Sigmoid colon (tissue), 7 donors: ENCODE data around the gene USP7. TPM values are rescaled to one million over a fixed set of nuclear protein-coding genes. Genes with fewer than 3 reads are reported as not detected.
"Not testable (repeated sequence)": the region's sequence is repeated elsewhere in the genome, so short reads cannot be mapped to it uniquely, and the experiment has no call there.

Experiments
- DNase-seq: peaks from one replicate; pipeline ENCODE4 v3.0.0-alpha.2; 2019
- H3K27ac ChIP-seq, 4 donors: fragments of 200-600 bp; sonication (generic); one replicate each; pipeline ENCODE4 v1.5.1; 2016 to 2019; ENCODE audit warnings: mild to moderate bottlenecking in 1 of 4
- H3K27me3 ChIP-seq, 3 donors: fragments of 200-600 bp; sonication (generic); one replicate each; pipeline ENCODE4 v1.5.1; 2019; ENCODE audit warnings: mild to moderate bottlenecking in 1 of 3
- H3K36me3 ChIP-seq, 4 donors: fragments of 200-600 bp; sonication (generic); one replicate each; pipeline ENCODE4 v1.5.1; 2016 to 2019
- H3K4me1 ChIP-seq, 4 donors: fragments of 200-600 bp; sonication (generic); one replicate each; pipeline ENCODE4 v1.5.1; 2017 to 2019
- H3K4me3 ChIP-seq, 4 donors: fragments of 200-600 bp; sonication (generic); one replicate each; pipeline ENCODE4 v1.5.1; 2017 to 2019; ENCODE audit warnings: mild to moderate bottlenecking in 2 of 4, moderate library complexity in 1 of 4
- H3K9me3 ChIP-seq, 4 donors: fragments of 200-600 bp in 3 of 4; sonication (generic) in 3 of 4; one replicate each; pipeline versions ENCODE4 v1.5.1 to v1.6.1; 2013 to 2019
- EP300 ChIP-seq, 4 donors: sonication (generic); formaldehyde crosslinking; IDR thresholded peaks; one replicate each; pipeline ENCODE4 v1.6.1; 2017; ENCODE audit warnings: antibody characterized with exemption in 4 of 4
- POLR2A ChIP-seq, 2 donors: fragments of 450-650 bp; IDR thresholded peaks; one replicate each; pipeline ENCODE4 v1.6.1; 2016; ENCODE audit warnings: antibody characterized with exemption in 2 of 2, mild to moderate bottlenecking in 2 of 2, moderate library complexity in 2 of 2
- POLR2AphosphoS5 ChIP-seq, 4 donors: sonication (generic); formaldehyde crosslinking; IDR thresholded peaks; one replicate each; pipeline ENCODE4 v1.6.1; 2017; ENCODE audit warnings: antibody characterized with exemption in 4 of 4
- WGBS, 2 donors: extraction: QIAGEN DNeasy Blood & Tissue Kit; methylation state at CpG; one replicate each; pipeline ENCODE4 v1.1.7; 2013; 5-methylcytosine and 5-hydroxymethylcytosine counted together
- intact Hi-C: fragments of 100-400 bp; cut with DNase I; formaldehyde crosslinking; loops from one replicate; pipeline ENCODE4 v1.15.1; 2023
- polyA plus RNA-seq, 3 donors: library from polyadenylated mRNA; stranded (reverse); fragments of 200-250 nt; gene quantifications; one replicate each; pipeline ENCODE4 v1.2.3, GENCODE V29; 2013
- total RNA-seq, 4 donors: library from RNA; depleted of rRNA; stranded (reverse); fragments of >200 nt; gene quantifications; one replicate each; pipeline ENCODE4 v1.1.0, GENCODE V29; 2016
- TF ChIP-seq, protein P1 (sequence below), 4 experiments: fragments of 450-650 bp in 3 of 4; fragments of 200-600 bp in 1 of 4; IDR thresholded peaks; one replicate each; pipeline ENCODE4 v1.5.1; 2016 to 2019; ENCODE audit warnings: antibody characterized with exemption in 4 of 4, mild to moderate bottlenecking in 3 of 4, moderate library complexity in 2 of 4
- donor health status: healthy with polysubstance abuse.
- donor health status: Bipolar disorder and iron deficiency.
- donor health status: healthy.

The USP7 gene
- total and polyA plus RNA-seq, 7 donors = 28.8 to 84.5 (median 64.9) TPM

DNA sequence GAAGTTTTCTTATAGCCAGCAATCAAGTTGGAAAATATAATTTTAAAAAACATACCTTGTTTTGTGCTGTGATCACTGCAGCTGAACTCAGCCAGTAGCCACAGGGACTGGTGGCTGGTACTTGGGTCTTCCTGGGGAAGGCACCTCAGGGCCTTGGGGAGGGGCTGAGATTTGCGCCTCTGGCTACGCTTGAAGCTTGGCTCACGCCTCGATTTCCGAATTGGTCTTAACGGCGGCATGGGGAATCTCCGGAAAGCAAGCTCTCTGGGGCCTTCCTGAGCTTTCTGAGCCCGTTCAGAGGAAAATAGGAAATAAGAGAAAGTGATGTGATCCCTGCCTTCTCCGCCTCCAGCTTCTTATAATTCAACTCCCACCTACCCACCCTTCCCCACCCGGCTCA lies 11.3 kb upstream of the USP7 start:
- intact Hi-C loops = no loop called here
- no peak for DNase-seq
- Histone ChIP-seq H3K4me3 (no peak overlapping the region), H3K27me3 (no peaks in the 10 kb centered on the region), H3K36me3 (no peaks in the 10 kb centered on the region), H3K4me1 (peaks cover 0 to 12% (median 9%) of the 10 kb centered on the region in 4 donors), H3K9me3 (peaks cover 0 to 2% (median 0%) of the 10 kb centered on the region in 4 donors), H3K27ac (no peak overlapping the region)
- WGBS, 2 donors = 81 to 83% methylated on average over 11 of the region's 11 CpGs
- TF ChIP-seq EP300 (IDR thresholded peaks at IDR 0.05) (no peak), POLR2AphosphoS5 (IDR thresholded peaks at IDR 0.05) (no peak), POLR2A (IDR thresholded peaks at IDR 0.05) (no peak)
- TF ChIP-seq, protein P1, sequence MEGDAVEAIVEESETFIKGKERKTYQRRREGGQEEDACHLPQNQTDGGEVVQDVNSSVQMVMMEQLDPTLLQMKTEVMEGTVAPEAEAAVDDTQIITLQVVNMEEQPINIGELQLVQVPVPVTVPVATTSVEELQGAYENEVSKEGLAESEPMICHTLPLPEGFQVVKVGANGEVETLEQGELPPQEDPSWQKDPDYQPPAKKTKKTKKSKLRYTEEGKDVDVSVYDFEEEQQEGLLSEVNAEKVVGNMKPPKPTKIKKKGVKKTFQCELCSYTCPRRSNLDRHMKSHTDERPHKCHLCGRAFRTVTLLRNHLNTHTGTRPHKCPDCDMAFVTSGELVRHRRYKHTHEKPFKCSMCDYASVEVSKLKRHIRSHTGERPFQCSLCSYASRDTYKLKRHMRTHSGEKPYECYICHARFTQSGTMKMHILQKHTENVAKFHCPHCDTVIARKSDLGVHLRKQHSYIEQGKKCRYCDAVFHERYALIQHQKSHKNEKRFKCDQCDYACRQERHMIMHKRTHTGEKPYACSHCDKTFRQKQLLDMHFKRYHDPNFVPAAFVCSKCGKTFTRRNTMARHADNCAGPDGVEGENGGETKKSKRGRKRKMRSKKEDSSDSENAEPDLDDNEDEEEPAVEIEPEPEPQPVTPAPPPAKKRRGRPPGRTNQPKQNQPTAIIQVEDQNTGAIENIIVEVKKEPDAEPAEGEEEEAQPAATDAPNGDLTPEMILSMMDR (IDR thresholded peaks at IDR 0.05) = no peak

DNA sequence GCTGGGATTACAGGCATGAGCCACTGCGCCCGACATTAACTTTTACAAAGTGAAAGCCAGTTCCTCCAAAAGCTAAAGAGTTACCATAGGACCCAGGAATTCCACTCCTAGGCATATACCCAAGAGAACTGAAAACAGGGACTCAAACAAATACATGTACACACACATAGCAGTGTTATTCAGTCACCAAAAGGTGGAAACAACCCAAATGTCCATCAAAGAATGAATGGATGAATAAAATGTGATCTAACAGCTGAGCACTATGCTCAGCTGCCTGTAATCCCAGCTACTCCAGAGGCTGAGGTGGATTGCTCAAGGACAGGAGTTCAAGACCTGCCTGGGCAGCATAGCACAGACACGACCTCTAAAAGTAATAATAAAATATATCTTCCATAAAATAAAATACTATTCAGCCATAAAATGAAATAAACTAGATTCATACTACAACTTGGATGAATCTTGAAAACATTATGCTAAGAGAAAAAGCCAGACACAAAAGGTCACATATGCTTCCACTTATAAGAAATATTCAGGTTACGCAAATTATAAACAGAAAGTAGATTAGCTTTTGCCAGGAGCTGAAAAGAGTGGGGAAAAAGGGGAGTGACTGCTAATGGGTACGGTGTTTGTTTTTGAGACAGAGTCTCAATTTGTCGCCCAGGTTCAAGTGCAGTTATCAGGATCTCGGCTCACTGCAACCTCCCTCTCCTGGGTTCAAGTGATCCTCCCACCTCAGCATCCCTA lies 9.3 kb upstream of the USP7 start:
- no peaks in the 10 kb centered on the region for H3K27me3 ChIP-seq
- WGBS, 2 donors = 76 to 79% methylated on average over 7 of the region's 7 CpGs
- H3K27ac ChIP-seq = no peak overlapping the region
- TF ChIP-seq POLR2AphosphoS5 (IDR thresholded peaks at IDR 0.05) (peak; percentile 23 to 52 (median 40)), EP300 (IDR thresholded peaks at IDR 0.05) (no peak), POLR2A (IDR thresholded peaks at IDR 0.05) (no peak)
- TF ChIP-seq, protein P1 (IDR thresholded peaks at IDR 0.05) = no peak
- intact Hi-C loops = no loop called here
- peaks cover 0 to 2% (median 0%) of the 10 kb centered on the region in 4 donors for H3K9me3 ChIP-seq
- no peak for DNase-seq
- peaks cover 0 to 12% (median 9%) of the 10 kb centered on the region in 4 donors for H3K4me1 ChIP-seq
- H3K36me3 ChIP-seq = no peaks in the 10 kb centered on the region
- H3K4me3 ChIP-seq = no peak overlapping the region

DNA sequence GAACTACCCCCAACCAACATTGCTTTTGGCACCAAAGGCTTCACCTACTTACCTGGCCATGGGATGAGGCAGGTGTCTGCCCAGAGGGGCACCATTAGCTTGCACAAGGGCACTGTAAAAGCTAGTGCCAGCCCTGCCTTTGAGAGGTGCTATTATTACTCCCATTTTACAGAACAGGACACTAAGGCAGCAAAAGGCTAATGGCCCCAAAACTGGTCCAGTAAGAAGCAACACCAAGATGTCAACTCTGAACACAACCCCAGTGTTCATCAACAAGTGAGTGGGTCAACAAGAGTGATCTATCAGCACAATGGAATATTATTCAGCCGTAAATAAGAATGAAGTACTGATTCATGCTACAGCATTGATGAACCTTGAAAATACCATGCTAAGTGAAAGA lies 7.7 kb upstream of the USP7 start:
- no peak for DNase-seq
- Histone ChIP-seq H3K27ac (no peak overlapping the region), H3K27me3 (no peaks in the 10 kb centered on the region), H3K36me3 (no peaks in the 10 kb centered on the region), H3K4me1 (peaks cover 0 to 12% (median 9%) of the 10 kb centered on the region in 4 donors), H3K9me3 (no peaks in the 10 kb centered on the region), H3K4me3 (no peak overlapping the region)
- TF ChIP-seq, protein P1 (IDR thresholded peaks at IDR 0.05) = no peak
- TF ChIP-seq EP300 (IDR thresholded peaks at IDR 0.05) = no peak
- TF ChIP-seq POLR2A (IDR thresholded peaks at IDR 0.05) = no peak
- no peak for TF ChIP-seq POLR2AphosphoS5 (IDR thresholded peaks at IDR 0.05)
- 97 to 98% methylated on average over 1 of the region's 1 CpG for WGBS, 2 donors
- intact Hi-C loops = no loop called here

DNA sequence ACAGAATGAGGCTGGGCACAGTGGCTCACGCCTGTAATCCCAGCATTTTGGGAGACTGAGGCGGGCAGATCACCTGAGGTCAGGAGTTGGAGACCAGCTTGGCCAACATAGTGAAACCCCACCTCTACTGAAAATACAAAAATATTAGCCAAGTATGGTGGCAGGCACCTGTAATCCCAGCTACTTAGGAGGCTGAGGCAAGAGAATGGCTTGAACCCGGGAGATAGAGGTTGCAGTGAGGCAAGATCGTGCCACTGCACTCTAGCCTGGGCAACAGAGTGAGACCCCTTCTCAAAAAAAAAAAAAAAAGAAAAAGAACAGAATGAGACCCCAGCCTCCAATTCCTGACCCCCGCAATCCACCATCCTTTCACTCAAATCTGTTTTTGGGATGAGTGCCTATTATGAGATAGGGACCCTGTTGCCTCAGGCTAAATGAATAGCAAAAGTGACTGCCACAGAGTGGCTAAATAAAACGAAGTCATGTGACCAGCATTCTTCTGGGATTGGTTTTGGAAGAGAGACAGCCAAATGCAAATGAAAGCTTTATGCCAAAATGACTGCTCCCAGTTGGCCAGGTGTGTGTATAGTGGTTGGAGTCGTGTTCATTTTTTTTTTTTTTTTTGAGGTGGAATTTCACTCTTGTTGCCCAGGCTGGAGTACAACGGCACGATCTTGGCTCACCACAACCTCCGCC lies 5.6 kb upstream of the USP7 start:
- H3K4me3 ChIP-seq, H3K27ac ChIP-seq, H3K36me3 ChIP-seq, H3K9me3 ChIP-seq, intact Hi-C loops, H3K27me3 ChIP-seq, DNase-seq: not testable (repeated sequence)
- 60 to 87% methylated on average over 10 of the region's 10 CpGs for WGBS, 2 donors
- peaks cover 0 to 16% (median 12%) of the 10 kb centered on the region in 4 donors for H3K4me1 ChIP-seq

DNA sequence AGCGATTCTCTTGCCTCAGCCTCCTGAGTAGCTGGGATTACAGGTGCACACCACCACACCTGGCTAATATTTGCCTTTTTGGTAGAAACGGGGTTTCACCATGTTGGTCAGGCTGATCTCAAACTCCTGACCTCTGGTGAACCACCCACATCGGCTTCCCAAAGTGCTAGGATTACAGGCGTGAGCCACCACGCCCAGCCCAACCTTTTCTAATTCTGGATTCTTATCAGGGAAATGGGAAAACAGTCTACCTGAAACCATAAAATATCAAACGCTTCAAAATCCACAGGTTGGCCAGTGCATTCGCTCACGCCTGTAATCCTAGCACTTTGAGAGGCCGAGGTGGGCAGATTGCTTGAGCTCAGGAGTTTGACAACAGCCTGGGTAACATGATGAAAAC lies 4.3 kb upstream of the USP7 start:
- H3K27me3 ChIP-seq, DNase-seq, H3K9me3 ChIP-seq, H3K27ac ChIP-seq, intact Hi-C loops, H3K4me3 ChIP-seq, H3K36me3 ChIP-seq: not testable (repeated sequence)
- H3K4me1 ChIP-seq = peaks cover 0 to 14% (median 11%) of the 10 kb centered on the region in 4 donors
- 29 to 78% methylated on average over 9 of the region's 9 CpGs for WGBS, 2 donors
